8988T (cell line): ENCODE results near the gene UGT1A4.
A peak's percentile ranks its signal among the peaks of the same experiment; 100 is the strongest.
"Not testable (repeated sequence)": the region's sequence is repeated elsewhere in the genome, so short reads cannot be mapped to it uniquely, and the experiment has no call there.

Experiments used
- DNase-seq: peaks from one replicate; pipeline ENCODE4 v3.0.0; 2011

UGT1A4 gene

DNA sequence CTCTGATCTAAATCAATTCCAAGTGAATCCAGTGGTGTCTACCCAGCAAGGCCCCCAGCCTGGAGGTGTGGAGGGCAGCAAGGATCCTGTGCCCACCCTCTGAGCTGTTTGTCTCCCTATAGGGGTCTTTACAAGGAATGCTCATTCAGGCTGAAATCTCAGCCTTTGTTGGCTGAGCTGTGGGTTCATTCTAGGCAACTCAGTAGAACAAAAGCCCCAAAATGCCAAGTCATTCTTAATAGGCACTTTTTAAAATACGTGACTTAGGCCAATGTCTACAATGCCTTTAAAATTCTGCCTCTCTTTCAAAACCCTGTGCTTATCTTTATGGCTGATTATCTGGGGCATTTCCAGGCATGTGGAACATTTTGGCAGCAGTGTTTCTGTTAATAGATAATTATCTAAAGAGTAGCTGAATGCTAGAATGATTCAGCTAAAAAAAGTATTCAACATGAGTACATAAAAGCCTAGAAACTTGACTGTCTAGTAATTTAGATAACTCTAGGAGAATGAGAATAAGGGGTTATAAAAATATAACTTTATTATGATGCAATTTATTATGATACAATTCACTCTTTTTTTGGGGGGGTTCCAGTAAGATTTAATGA, 18.4 kb upstream of the UGT1A4 start:
- no peak for DNase-seq

DNA sequence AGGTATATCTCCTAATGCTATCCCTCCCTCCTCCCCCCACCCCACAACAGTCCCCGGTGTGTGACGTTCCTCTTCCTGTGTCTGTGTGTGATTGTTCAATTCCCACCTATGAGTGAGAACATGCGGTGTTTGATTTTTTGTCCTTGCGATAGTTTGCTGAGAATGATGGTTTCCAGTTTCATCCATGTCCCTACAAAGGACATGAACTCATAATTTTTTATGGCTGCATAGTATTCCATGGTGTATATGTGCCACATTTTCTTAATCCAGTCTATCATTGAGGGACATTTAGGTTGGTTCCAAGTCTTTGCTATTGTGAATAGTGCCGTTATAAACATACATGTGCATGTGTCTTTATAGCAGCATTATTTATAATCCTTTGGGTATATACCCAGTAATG, 17.7 kb upstream of the UGT1A4 start:
- not testable (repeated sequence) for DNase-seq

DNA sequence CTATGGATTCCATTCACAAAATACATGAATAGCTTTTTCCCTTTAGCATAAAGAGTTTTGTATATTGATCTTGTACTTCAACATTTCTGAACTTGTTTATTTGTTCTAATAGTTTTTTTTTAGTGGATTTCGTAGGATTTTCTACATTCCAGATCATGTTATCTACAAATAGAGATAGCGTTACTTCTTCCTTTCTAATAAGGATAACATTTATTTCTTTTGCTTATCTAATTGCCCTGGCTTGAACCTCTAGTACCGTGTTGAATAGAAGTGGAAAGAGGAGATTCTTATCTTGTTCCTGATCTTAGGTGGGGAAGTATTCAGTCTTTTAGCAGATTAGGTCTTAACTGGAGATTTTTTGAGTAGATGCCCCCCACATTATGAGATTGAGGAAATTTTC, 16.3 kb upstream of the UGT1A4 start:
- no peak for DNase-seq

DNA sequence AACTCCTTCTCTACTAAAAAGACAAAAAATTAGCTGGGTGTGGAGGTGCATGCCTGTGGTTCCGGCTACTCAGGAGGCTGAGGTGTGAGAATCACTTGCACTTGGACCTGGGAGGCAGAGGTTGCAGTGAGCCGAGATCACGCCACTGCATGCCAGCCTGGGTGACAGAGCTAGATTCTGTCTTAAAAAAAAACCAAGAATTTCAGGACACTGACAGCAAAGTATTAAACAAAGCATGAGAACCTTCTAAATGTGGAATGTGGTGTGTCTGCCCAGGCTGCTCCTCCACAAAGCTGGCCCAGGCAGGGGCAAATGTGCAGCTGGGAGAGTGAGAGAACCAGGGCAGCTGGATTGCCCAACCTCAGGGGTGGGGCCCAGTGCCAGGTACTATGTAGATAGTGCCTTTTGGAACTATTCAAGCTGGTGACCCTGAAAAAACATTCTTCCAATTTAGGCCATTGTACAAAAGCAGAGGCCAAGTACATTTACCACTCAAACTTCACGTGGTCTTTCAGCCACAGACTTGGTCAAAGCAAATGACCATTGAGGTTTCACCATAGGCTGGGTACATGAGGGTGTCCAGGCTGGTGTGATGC, 12.5 kb upstream of the UGT1A4 start:
- no peak for DNase-seq

DNA sequence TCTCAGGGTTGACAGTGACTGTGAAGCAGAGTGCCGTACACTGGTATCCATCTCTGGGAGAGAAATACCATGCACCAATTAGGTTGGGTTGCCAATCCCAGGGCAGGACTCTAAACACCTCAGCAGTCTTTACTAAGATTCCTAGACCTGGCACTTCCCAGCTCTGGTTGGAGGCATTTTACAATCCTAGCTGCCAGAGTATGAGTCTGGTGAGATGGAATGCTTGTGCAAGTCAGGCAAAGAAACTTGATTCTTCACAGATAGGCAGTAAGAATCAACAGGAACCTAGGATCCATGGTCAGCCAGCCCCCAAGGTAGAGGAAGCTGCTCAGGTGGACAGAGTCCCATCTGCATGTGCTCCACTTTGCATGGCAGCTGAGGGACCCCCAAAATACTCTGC, 11.8 kb upstream of the UGT1A4 start:
- DNase-seq, result no peak

DNA sequence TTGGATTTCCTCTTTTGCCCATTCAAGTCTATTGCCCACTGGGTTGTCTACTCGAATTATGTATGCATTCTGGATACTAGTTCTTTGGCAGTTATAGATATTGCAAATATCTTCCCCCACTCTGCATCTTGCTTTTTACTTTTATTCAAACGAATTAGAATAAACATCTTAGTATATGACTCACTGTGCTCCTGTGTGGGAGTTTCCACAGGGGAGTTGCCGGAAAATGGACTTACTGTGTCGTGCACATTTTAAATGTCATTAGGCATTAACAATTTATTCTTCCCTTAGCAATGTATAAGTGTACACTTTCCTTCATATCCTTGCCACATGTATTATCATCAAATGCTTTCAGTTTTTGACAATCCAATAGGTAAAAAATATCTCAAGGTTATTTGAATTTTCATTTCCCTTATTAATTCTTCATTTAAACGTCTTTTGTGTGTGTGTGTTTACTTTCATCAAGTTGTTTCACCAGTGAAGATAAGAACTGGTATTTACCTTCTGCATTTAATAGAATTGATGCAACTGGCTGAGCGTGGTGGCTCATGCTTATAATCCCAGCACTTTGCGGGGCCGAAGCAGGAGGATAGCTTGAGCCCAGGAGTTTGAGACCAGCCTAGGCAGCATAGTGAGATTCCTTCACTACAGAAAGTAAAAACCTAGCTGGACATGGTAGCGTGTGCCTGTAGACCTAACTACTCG, 10.4 kb upstream of the UGT1A4 start:
- DNase-seq, result no peak

DNA sequence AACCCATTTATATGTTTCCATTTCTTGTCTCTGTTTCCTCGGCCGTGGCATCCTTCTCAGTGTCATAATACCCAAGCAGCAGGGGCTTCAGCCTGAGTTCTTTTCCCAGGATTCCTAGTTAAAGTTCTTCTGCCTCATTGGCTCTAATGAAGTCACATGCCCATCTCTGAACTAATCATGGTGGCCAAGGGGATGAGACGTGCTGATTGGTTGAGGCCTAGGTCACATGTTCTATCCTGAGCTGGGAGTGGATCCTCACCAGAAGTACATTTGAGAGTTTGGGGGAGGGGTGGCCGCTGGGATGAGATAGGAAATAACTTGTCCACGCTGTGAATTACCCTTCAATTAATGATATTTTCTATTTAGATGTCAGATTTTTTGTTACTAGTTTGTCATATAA, 9.6 kb upstream of the UGT1A4 start:
- DNase-seq, result no peak

DNA sequence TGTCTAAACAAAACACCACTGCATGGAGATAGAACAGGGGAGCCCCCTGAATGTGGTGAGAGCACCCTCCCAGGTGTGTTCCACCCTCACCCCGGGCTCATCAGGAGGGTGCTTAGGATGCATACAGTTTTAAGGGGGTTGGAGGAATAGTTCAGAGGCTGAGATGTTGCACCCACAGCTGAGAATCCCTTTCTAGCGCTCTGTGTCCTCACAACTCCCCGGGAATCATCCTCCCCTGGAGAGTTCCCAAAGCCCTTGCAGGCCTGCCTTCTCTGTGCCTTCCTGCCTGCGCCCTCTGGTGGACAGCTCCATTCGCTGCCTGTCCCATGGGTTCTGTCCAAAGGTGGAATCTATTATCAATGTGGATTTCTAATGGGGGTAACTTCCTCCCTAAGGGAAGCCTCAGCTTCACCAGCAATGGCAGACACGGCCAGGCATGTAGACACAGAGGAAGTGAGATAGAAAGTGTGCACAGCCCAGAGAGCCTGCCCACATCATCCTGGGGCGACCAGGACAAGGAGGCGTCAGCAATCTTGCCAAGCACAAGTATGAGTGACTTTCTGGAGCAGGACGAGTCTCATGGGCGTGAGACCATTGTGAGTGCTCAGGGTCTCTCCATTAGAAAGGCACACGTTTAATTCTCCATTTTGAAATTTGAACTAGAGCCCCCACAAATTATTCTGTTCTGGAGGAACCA, 7.1 kb upstream of the UGT1A4 start:
- peak; percentile 36 for DNase-seq

DNA sequence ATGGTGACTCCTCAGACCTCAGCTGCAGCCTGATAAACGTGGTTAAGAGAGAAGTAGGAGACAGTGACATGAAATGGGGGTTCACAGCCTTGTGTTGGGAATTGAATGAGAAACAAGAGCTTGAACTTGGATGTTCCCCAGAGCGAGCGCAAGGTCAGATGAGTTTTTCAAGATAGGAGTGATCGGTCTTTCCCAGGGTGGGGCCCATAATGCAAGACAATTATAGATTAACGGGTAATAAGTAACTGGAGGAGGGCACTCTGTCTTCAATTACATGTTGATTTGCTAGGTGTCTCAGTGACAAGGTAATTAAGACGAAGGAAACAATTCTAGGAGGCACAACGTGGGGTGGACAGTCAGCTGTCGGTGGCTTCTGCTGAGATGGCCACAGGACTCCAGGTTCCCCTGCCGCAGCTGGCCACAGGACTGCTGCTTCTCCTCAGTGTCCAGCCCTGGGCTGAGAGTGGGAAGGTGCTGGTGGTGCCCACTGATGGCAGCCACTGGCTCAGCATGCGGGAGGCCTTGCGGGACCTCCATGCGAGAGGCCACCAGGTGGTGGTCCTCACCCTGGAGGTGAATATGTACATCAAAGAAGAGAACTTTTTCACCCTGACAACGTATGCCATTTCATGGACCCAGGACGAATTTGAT, 5.8 kb upstream of the UGT1A4 start, which contains the start of gene UGT1A5:
TSS of gene UGT1A5 (plus strand) at position 297 of the 651 bp plus-strand sequence. CDS start at position 382, 85 bp downstream.
- no peak for DNase-seq

DNA sequence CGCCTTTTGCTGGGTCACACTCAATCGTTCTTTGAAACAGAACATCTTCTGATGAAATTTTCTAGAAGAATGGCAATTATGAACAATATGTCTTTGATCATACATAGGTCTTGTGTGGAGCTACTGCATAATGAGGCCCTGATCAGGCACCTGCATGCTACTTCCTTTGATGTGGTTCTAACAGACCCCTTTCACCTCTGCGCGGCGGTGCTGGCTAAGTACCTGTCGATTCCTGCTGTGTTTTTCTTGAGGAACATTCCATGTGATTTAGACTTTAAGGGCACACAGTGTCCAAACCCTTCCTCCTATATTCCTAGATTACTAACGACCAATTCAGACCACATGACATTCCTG, 5.3 kb upstream of the UGT1A4 start:
- DNase-seq, result no peak

DNA sequence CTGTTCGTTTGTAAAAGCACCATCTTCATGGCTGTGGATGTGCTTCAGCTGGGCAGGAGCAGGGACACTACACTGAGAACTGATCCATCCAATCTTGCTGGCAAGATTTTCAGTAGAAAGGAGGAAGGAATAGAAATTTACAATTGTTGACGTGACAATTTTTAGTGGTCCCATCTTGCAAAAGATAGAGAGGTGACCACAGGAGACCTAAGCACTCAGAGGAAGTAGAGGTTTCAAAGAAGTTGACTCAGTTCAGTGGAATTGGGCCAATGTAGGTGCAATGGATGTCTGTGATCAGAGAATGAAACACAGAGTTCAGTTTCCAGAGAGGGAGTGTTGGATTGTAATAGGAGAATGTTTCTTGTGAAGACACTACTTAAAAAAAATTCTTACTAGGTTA, 4.4 kb upstream of the UGT1A4 start:
- DNase-seq, result no peak

DNA sequence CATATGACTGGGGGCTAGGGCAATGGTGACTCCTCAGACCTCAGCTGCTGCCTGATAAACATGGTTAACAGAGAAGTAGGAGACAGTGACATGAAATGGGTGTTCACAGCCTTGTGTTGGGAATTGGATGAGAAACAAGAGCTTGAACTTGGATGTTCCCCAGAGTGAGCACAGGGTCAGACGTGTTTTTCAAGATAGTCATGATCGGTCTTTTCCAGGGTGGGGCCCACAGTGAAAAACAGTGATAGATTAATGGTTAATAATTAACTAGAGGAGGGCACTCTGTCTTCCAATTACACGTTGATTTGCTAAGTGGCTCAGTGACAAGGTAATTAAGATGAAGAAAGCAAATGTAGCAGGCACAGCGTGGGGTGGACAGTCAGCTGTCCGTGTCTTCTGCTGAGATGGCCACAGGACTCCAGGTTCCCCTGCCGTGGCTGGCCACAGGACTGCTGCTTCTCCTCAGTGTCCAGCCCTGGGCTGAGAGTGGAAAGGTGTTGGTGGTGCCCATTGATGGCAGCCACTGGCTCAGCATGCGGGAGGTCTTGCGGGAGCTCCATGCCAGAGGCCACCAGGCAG, 10.3 kb downstream of the UGT1A4 start, which contains the start of gene UGT1A3:
TSS of gene UGT1A3 (plus strand) at position 320 of the 579 bp plus-strand sequence. CDS start at position 405, 85 bp downstream.
- no peak for DNase-seq

DNA sequence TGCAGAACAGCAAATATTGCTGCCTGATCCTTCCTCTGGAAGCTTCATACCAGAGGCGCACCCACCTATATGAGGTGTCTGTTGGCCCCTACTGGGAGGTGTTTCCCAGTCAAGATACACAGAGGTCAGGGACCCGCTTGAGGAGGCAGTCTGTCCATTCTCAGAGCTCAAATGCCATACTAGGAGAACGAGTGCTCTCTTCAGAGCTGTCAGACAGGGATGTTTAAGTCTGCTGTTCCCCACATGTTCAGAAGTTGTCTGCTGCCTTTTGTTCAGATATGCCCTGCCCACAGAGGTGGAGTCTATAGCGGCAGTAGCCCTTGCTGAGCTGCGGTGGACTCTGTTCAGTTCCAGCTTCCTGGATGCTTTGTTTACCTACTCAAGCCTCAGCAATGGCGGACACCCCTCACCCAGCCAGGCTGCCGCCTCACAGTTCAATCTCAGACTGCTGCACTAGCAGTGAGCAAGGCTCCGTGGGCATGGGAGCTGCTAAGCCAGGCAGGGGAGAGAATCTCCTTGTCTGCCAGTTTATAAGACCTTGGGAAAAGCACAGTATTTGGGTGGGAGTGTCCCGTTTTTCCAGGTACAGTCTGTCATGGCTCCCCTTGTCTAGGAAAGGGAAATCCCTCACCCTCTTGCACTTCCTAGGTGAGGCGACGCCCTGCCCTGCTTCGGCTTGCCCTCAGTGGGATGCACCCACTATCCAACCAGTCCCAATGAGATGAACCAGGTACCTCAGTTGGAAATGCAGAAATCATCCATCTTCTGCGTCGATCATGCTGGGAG, 18.5 kb downstream of the UGT1A4 start:
- not testable (repeated sequence) for DNase-seq

DNA sequence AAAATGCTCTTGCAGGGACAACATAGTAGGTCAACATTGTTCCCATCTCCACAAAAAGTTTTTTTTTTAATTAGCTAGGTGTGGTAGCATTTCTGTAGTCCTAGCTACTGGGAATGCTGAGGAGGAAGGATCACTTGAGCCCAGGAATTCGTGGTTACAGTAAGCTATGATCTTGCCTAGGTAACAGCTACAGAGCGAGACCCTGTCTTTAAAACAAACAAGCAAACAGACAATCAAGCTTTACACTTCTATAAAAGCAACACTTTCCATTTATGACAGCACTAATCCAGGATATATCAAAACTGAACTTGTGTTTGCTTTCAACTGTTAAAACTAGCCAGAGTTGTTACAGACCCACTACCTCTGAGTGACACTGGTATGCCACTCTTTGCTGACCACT, 22.3 kb downstream of the UGT1A4 start:
- DNase-seq, result no peak

DNA sequence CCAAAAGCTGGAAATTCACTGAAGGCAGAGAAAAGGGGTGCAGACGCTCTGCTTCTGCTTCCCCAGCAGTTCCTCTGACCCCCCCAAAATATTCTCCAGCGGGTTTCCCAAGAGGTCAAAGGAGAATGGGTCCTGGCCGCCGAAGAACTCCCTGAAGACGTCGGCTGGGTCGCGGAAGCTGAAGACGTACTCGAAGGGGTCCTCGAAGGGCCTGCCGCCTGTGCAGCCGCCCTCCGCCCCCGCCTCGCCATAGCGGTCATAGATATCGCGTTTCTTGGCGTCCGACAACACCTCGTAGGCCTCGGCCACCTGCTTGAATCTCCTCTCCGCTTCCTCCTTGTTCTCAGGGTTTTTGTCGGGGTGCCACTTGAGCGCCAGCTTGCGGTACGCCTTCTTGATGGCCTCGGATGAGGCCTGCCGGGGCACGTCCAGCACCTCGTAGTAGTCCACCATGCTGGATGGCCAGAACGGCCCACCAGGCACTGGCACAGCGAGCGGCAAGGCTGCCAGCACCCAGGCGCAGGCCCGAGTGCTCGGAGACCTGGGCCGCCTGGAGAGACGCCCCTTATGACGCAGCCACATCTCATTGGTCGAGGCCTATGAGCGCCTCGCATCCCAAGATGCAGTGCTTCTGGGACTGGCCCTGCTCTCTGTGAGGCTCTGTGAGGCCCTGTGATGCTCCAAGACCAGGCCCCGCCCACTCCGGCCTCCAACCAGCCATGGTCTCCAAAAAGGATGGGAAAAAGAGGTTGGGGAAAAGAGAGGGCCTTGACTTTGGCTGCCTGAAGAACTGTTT, 25.1 kb downstream of the UGT1A4 start:
- no peak for DNase-seq

DNA sequence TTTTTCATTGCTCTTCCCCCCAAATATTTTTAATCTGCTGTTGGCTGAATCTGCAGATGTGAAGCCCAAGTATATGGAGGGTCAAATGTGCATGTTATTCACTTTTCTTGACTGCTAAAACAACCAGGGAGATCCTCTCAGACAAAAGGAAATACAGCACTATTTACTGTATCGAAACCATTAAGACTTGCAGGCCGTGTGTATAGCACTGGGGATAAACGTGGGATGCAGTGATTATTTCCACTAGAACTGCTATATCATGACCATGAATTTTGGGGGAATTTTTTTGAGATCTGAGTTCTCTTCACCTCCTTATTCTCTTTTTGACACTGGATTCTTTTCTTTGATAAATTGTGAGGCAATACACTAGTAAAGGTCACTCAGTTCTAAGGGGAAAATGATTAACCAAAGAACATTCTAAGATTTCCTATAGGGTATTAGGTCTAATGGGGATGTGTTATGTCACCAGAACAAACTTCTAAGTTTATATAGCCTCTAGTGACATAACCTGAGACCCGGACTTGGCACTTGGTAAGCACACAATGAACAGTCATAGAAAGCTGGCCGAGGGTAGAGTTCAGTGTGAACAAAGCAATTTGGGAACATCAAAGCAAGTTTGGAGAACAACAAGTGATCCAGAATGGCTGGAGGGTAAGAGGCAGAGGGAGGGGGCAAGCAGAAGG, 26.7 kb downstream of the UGT1A4 start:
- DNase-seq, result no peak

DNA sequence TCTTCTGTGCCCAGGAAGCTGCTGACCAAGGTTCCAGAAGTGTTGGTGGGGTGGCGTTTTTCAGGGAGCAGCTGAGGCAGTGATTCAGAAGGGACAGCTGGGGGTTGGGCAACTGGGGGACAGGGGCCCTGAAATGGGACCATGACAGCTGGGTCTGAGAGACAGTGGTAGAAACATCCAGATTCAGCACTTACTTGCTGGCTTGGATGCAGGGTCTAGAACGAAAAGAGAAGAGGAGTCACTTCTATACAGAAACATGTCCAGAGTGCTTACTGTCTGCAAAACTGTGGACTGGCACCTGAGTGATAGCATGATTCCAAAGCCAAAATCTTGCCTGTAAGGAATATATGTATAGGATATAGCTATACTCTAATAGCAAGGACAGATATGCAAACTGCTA, 27.3 kb downstream of the UGT1A4 start:
- not testable (repeated sequence) for DNase-seq

DNA sequence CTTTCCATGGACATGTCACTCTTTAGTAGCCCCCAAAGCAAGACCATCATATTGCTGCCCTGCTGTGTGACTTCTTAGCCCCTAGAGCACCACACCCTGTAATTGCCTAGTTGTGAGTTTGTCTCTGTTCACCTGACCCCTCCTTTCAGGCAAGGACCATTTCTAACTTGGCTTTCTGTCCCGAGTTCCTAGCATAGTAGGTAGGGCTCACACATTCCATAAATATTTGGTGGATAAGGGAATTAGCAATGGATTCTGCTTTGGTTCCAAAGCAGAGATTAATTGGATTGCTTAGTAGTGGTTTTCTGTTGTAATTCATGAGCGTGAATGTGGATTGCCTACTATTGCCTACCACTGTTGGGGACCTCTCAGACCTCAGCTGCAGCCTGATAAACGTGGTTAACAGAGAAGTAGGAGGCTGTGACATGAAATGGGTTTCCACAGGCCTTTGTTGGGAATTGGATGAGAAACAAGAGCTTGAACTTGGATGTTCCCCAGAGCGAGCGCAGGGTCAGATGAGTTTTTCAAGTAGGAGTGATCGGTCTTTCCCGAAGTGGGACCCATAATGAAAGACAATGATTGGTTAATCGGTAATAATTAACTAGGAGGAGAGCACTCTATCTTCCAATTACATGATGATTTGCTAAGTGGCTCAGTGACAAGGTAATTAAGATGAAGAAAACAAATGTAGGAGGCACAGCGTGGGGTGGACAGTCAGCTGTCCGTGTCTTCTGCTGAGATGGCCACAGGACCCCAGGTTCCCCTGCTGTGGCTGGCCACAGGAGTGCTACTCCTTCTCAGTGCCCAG, 28.1 kb downstream of the UGT1A4 start:
- no peak for DNase-seq

DNA sequence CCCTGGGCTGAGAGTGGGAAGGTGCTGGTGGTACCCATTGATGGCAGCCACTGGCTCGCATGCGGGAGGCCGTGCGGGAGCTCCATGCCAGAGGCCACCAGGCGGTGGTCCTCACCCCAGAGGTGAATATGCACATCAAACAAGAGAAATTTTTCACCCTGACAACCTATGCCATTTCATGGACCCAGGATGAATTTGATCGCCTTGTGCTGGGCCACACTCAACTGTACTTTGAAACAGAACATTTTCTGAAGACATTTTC, 28.7 kb downstream of the UGT1A4 start:
- DNase-seq, result no peak

DNA sequence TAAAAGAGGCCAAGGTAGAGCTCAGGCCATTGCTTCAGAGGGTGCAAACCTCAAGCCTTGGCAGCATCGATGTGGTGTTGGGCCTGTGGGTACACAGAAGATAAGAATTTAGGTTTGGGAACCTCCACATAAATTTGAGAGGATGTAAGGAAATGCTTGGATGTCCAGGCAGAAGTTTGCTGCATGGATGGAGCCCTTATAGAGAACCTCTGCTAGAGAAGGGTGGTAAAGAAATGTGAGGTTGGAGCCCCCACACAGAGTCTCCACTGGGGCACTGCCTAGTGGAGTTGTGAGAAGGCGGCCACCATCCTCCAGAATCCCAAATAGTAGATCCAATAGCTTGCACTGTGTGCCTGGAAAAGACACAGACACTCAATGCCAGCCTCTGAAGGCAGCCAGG, 32.2 kb downstream of the UGT1A4 start:
- not testable (repeated sequence) for DNase-seq
